ENCODE data around the gene ADK. TPM values are rescaled to one million over a fixed set of nuclear protein-coding genes. Genes with fewer than 3 reads are reported as not detected.

ADK gene
- polyA plus RNA-seq, 4 donors = 7.2 to 32.3 (median 16.1) TPM

DNA sequence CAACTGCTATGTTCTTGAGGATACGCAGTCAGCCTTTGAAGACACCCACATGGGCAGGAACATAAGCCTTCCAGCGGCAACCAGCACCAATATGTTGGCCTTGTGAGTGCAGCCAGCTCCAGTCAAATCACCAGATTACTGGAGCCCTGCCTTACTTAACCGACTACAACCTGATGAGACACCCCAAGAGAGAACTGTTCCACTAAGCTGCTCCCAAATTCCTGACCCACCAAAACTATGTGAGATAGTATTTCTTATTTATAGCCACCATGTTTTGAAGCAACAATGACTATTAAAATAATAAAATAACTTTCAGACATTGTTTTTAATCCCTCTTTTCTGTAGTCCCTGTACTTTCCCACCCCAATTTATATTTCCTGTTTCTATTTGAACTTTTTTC, 179.6 kb downstream of the ADK start:
- no peaks in the 10 kb centered on the region for H3K27me3 ChIP-seq (ENCODE audit: control insufficient read depth in 3 of 3, insufficient read depth in 3 of 3, low read length in 3 of 3)
- WGBS, 3 donors = 95 to 99% (median 98%) methylated on average over 3 of the region's 3 CpGs
- no peak for FAIRE-seq

DNA sequence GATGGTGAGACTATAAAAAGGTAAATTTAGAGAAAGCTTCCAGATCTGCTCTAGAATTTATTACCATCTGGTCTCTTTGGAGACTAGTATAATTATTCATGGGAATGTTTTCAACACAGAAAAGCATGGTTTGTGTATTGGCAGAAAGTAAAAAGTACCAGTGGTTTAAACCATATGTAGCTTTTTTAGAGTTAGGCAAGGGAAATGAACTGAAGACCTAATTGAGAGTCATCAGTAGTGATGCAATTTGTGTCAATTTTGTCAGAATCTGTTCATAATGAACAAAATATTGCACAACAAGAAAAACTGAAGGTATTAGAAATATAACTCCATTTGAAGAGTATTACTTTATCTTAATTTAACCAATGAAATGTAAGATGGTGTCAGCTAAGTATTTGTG, 181.4 kb downstream of the ADK start:
- no peaks in the 10 kb centered on the region for H3K27me3 ChIP-seq (ENCODE audit: control insufficient read depth in 3 of 3, insufficient read depth in 3 of 3, low read length in 3 of 3)
- DNase-seq = no peak
- no peaks in the 10 kb centered on the region for H3K4me1 ChIP-seq (ENCODE audit: control insufficient read depth in 3 of 3, insufficient read depth in 2 of 3, low read depth in 1 of 3, low read length in 2 of 3)
- H3K4me3 ChIP-seq (ENCODE audit: low read depth in 1 of 3, low read length in 3 of 3) = no peak overlapping the region
- H3K36me3 ChIP-seq (ENCODE audit: control insufficient read depth in 3 of 3, insufficient read depth in 2 of 3, low read depth in 1 of 3, low read length in 3 of 3) = peaks cover 0 to 2% (median 0%) of the 10 kb centered on the region in 3 donors
- no peak for FAIRE-seq
- H3K27ac ChIP-seq (ENCODE audit: low read depth in 1 of 3, low read length in 2 of 3) = no peak overlapping the region
- H3K9me3 ChIP-seq (ENCODE audit: control insufficient read depth in 2 of 2, insufficient read depth in 1 of 2, low read depth in 1 of 2, low read length in 1 of 2) = peaks cover 0 to 2% of the 10 kb centered on the region in 2 donors

More for the DNA sequence above, 179.6 kb downstream of the ADK start:
- Histone ChIP-seq H3K9me3 (ENCODE audit: control insufficient read depth in 2 of 2, insufficient read depth in 1 of 2, low read depth in 1 of 2, low read length in 1 of 2) (peaks cover 0 to 2% of the 10 kb centered on the region in 2 donors), H3K4me1 (ENCODE audit: control insufficient read depth in 3 of 3, insufficient read depth in 2 of 3, low read depth in 1 of 3, low read length in 2 of 3) (no peaks in the 10 kb centered on the region), H3K4me3 (ENCODE audit: low read depth in 1 of 3, low read length in 3 of 3) (no peak overlapping the region), H3K36me3 (ENCODE audit: control insufficient read depth in 3 of 3, insufficient read depth in 2 of 3, low read depth in 1 of 3, low read length in 3 of 3) (peaks cover 0 to 4% (median 0%) of the 10 kb centered on the region in 3 donors), H3K27ac (ENCODE audit: low read depth in 1 of 3, low read length in 2 of 3) (no peak overlapping the region)
- no peak for DNase-seq

DNA sequence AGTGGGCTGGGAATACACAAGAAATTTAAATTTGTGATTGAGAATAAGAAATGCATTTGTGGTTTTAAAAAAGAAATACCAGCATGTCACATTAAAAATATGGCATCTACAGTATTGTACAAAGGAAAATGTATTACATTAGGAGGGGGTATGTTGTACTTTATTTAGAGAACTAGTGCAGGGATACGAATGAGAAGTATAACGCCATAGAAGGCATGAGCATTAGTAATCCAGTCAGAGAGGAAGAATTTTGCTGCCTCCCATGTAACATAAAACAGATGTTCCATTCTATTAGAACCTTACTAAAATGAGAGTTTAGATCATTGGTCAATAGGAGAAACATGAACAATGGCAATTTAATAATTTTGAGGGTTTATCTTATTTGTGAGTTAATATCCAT, 182.2 kb downstream of the ADK start:
- Histone ChIP-seq H3K36me3 (ENCODE audit: control insufficient read depth in 3 of 3, insufficient read depth in 2 of 3, low read depth in 1 of 3, low read length in 3 of 3) (peaks cover 0 to 2% (median 0%) of the 10 kb centered on the region in 3 donors), H3K27me3 (ENCODE audit: control insufficient read depth in 3 of 3, insufficient read depth in 3 of 3, low read length in 3 of 3) (no peaks in the 10 kb centered on the region), H3K4me3 (ENCODE audit: low read depth in 1 of 3, low read length in 3 of 3) (no peak overlapping the region), H3K9me3 (ENCODE audit: control insufficient read depth in 2 of 2, insufficient read depth in 1 of 2, low read depth in 1 of 2, low read length in 1 of 2) (peaks cover 0 to 2% of the 10 kb centered on the region in 2 donors), H3K27ac (ENCODE audit: low read depth in 1 of 3, low read length in 2 of 3) (no peak overlapping the region), H3K4me1 (ENCODE audit: control insufficient read depth in 3 of 3, insufficient read depth in 2 of 3, low read depth in 1 of 3, low read length in 2 of 3) (no peaks in the 10 kb centered on the region)
- 85 to 98% (median 91%) methylated on average over 2 of the region's 2 CpGs for WGBS, 3 donors
- FAIRE-seq (no peak), DNase-seq (no peak)

DNA sequence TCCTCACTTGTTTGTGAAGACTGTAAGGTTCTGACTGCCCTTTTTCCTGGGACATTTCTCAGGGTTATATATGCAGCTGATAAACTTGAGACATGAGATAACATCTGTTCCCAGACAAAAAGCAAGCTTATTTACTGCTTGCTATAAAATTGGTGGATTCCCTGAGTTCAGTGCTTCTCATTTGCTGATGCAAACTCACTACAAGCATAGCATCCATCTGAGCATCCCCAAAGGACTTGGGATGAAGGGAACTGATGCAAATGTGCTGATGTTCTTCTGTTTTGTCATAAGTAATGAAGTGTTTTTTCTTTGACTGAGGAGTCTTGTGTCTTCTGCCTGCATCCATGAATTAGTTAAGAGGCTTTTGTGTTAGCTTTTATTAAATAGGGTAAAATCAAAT, 183.2 kb downstream of the ADK start:
- FAIRE-seq (no peak), DNase-seq (no peak)
- no peak overlapping the region for H3K27ac ChIP-seq (ENCODE audit: low read depth in 1 of 3, low read length in 2 of 3)
- H3K36me3 ChIP-seq (ENCODE audit: control insufficient read depth in 3 of 3, insufficient read depth in 2 of 3, low read depth in 1 of 3, low read length in 3 of 3) = peaks cover 0 to 2% (median 0%) of the 10 kb centered on the region in 3 donors
- H3K4me3 ChIP-seq (ENCODE audit: low read depth in 1 of 3, low read length in 3 of 3) = no peak overlapping the region
- peaks cover 0 to 2% of the 10 kb centered on the region in 2 donors for H3K9me3 ChIP-seq (ENCODE audit: control insufficient read depth in 2 of 2, insufficient read depth in 1 of 2, low read depth in 1 of 2, low read length in 1 of 2)
- no peaks in the 10 kb centered on the region for H3K4me1 ChIP-seq (ENCODE audit: control insufficient read depth in 3 of 3, insufficient read depth in 2 of 3, low read depth in 1 of 3, low read length in 2 of 3)
- H3K27me3 ChIP-seq (ENCODE audit: control insufficient read depth in 3 of 3, insufficient read depth in 3 of 3, low read length in 3 of 3) = no peaks in the 10 kb centered on the region

DNA sequence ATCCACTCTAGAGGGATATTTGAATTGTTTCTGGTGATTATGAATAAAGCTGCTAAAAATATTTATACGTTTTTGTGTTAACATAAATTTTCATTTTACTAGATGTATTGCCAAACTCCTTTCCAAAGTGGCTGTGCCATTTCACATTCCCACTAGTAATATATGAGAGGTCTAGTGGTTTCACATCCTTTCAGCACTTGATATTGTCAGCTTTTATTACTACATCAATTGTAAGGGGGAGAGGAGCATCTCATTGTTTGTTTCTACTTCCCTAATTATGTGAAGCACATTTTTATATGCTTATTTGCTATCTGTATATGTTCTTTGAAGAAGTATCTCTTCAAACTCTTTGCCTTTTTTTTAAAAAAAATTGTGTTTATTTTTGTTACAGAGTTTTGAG, 184.5 kb downstream of the ADK start:
- Histone ChIP-seq H3K9me3 (ENCODE audit: control insufficient read depth in 2 of 2, insufficient read depth in 1 of 2, low read depth in 1 of 2, low read length in 1 of 2) (peaks cover 0 to 2% of the 10 kb centered on the region in 2 donors), H3K36me3 (ENCODE audit: control insufficient read depth in 3 of 3, insufficient read depth in 2 of 3, low read depth in 1 of 3, low read length in 3 of 3) (peaks cover 0 to 2% (median 0%) of the 10 kb centered on the region in 3 donors), H3K27ac (ENCODE audit: low read depth in 1 of 3, low read length in 2 of 3) (no peak overlapping the region), H3K4me3 (ENCODE audit: low read depth in 1 of 3, low read length in 3 of 3) (no peak overlapping the region), H3K27me3 (ENCODE audit: control insufficient read depth in 3 of 3, insufficient read depth in 3 of 3, low read length in 3 of 3) (no peaks in the 10 kb centered on the region), H3K4me1 (ENCODE audit: control insufficient read depth in 3 of 3, insufficient read depth in 2 of 3, low read depth in 1 of 3, low read length in 2 of 3) (no peaks in the 10 kb centered on the region)
- FAIRE-seq = no peak
- no peak for DNase-seq
- 75 to 93% (median 93%) methylated on average over 1 of the region's 1 CpG for WGBS, 3 donors

DNA sequence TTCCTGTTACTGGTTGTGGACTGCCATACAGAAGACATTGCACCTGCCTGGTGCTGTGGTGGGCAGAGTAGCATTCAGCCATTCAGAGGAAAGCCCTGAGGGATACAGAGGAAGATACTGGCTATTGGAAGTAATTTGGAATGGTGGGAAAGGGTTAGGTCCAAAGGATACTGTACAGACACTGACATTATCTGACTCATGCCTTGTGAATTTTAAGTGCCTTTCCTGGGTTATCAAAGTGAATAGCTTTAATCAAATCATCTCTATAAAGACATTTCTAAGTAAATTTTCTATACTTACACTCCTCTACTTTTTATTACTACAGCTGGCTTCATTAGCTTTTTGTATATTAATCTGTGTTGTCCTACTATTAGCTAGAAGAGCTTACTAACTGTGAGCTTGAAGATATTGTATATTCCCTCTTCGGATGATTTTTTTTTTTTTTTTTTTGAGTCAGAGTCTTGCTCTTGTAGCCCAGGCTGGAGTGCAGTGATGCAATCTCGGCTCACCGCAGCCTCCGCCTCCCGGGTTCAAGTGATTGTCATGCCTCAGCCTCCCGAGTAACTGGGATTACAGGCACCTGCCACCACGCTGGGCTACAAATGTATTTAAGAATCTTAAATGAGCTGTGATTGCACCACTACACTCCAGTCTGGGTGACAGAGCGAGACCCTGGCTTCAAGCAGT, 186.5 kb downstream of the ADK start:
- H3K36me3 ChIP-seq (ENCODE audit: control insufficient read depth in 3 of 3, insufficient read depth in 2 of 3, low read depth in 1 of 3, low read length in 3 of 3) = no peaks in the 10 kb centered on the region
- WGBS, 3 donors = 96 to 97% (median 96%) methylated on average over 8 of the region's 8 CpGs
- H3K4me1 ChIP-seq (ENCODE audit: control insufficient read depth in 3 of 3, insufficient read depth in 2 of 3, low read depth in 1 of 3, low read length in 2 of 3) = no peaks in the 10 kb centered on the region
- H3K4me3 ChIP-seq (ENCODE audit: low read depth in 1 of 3, low read length in 3 of 3) = no peak overlapping the region
- H3K9me3 ChIP-seq (ENCODE audit: control insufficient read depth in 2 of 2, insufficient read depth in 1 of 2, low read depth in 1 of 2, low read length in 1 of 2) = peaks cover 0 to 5% of the 10 kb centered on the region in 2 donors
- FAIRE-seq = no peak
- no peak for DNase-seq
- no peaks in the 10 kb centered on the region for H3K27me3 ChIP-seq (ENCODE audit: control insufficient read depth in 3 of 3, insufficient read depth in 3 of 3, low read length in 3 of 3)
- H3K27ac ChIP-seq (ENCODE audit: low read depth in 1 of 3, low read length in 2 of 3) = no peak overlapping the region

DNA sequence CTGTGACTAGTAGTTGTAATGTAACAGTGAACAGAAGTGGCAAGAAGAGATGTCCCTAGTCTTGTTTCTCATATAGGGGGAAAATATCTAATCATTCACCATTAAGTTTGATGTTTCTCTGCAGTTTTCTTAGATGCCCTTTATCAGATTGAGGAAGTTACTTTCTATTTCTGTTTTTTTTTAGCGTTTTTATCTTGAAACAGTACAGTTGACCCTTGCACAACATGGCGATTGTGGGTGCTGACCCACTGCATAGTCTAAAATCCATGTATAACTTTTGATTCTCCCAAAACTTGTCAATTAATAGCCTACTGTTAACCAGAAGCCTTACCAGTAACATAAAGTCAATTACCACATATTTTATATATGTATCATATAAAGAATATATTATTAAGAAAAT, 192.0 kb downstream of the ADK start:
- Histone ChIP-seq H3K36me3 (ENCODE audit: control insufficient read depth in 3 of 3, insufficient read depth in 2 of 3, low read depth in 1 of 3, low read length in 3 of 3) (peaks cover 0 to 17% (median 0%) of the 10 kb centered on the region in 3 donors), H3K4me1 (ENCODE audit: control insufficient read depth in 3 of 3, insufficient read depth in 2 of 3, low read depth in 1 of 3, low read length in 2 of 3) (no peaks in the 10 kb centered on the region), H3K9me3 (ENCODE audit: control insufficient read depth in 2 of 2, insufficient read depth in 1 of 2, low read depth in 1 of 2, low read length in 1 of 2) (peaks cover 0 to 26% of the 10 kb centered on the region in 2 donors), H3K27me3 (ENCODE audit: control insufficient read depth in 3 of 3, insufficient read depth in 3 of 3, low read length in 3 of 3) (no peaks in the 10 kb centered on the region), H3K4me3 (ENCODE audit: low read depth in 1 of 3, low read length in 3 of 3) (no peak overlapping the region), H3K27ac (ENCODE audit: low read depth in 1 of 3, low read length in 2 of 3) (no peak overlapping the region)
- FAIRE-seq (no peak), DNase-seq (no peak)
- WGBS, 3 donors = 90 to 94% (median 93%) methylated on average over 2 of the region's 2 CpGs

DNA sequence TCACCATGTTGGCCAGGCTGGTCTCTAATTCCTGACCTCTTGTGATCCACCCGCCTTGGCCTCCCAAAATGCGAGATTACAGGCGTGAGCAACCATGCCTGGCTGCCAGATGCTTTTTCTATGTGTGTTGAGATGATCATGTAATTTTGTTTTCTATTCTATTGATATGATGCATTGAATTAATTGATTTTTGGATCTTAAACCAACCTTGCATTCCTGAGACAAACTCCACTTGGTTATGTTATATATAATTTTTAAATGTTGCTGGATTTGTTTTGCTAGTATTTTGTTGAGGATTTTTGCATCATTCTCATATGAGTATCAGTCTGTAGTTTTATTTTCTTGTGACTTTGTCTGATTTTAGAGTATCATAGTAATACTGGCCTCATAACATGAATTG, 192.8 kb downstream of the ADK start:
- H3K9me3 ChIP-seq (ENCODE audit: control insufficient read depth in 2 of 2, insufficient read depth in 1 of 2, low read depth in 1 of 2, low read length in 1 of 2) = peaks cover 0 to 28% of the 10 kb centered on the region in 2 donors
- FAIRE-seq = no peak
- H3K4me3 ChIP-seq (ENCODE audit: low read depth in 1 of 3, low read length in 3 of 3) = no peak overlapping the region
- 97 to 100% (median 99%) methylated on average over 3 of the region's 3 CpGs for WGBS, 3 donors
- H3K36me3 ChIP-seq (ENCODE audit: control insufficient read depth in 3 of 3, insufficient read depth in 2 of 3, low read depth in 1 of 3, low read length in 3 of 3) = peaks cover 0 to 18% (median 0%) of the 10 kb centered on the region in 3 donors
- no peak for DNase-seq
- no peaks in the 10 kb centered on the region for H3K27me3 ChIP-seq (ENCODE audit: control insufficient read depth in 3 of 3, insufficient read depth in 3 of 3, low read length in 3 of 3)
- H3K4me1 ChIP-seq (ENCODE audit: control insufficient read depth in 3 of 3, insufficient read depth in 2 of 3, low read depth in 1 of 3, low read length in 2 of 3) = no peaks in the 10 kb centered on the region
- H3K27ac ChIP-seq (ENCODE audit: low read depth in 1 of 3, low read length in 2 of 3) = no peak overlapping the region

DNA sequence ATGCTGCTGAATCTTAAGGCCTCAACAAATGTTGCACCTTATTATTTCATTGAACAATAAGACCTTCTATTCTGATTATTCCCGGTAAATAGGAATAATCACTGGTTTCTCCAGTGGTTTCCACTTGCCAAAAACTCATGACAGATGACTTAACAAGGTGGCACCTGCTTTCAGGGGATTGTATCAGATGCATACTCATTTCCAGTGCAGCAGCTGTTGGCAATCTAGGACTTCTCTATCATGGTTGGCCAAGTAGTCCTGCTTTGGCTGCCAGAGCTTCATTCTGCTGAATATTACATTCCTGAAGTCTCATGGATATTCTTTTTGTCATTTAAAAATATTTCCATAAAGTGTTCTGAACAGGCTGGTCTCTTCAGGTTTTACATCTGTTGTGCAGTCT, 193.3 kb downstream of the ADK start:
- Histone ChIP-seq H3K9me3 (ENCODE audit: control insufficient read depth in 2 of 2, insufficient read depth in 1 of 2, low read depth in 1 of 2, low read length in 1 of 2) (peaks cover 0 to 28% of the 10 kb centered on the region in 2 donors), H3K4me3 (ENCODE audit: low read depth in 1 of 3, low read length in 3 of 3) (no peak overlapping the region), H3K27ac (ENCODE audit: low read depth in 1 of 3, low read length in 2 of 3) (no peak overlapping the region), H3K27me3 (ENCODE audit: control insufficient read depth in 3 of 3, insufficient read depth in 3 of 3, low read length in 3 of 3) (no peaks in the 10 kb centered on the region), H3K4me1 (ENCODE audit: control insufficient read depth in 3 of 3, insufficient read depth in 2 of 3, low read depth in 1 of 3, low read length in 2 of 3) (no peaks in the 10 kb centered on the region), H3K36me3 (ENCODE audit: control insufficient read depth in 3 of 3, insufficient read depth in 2 of 3, low read depth in 1 of 3, low read length in 3 of 3) (peaks cover 0 to 18% (median 0%) of the 10 kb centered on the region in 3 donors)
- DNase-seq (no peak), FAIRE-seq (no peak)
- WGBS, 3 donors = 97 to 100% (median 97%) methylated on average over 1 of the region's 1 CpG

All from small intestine (tissue), 7 donors.